Measurements from ENCODE around the gene ROS1.

ROS1 gene

DNA sequence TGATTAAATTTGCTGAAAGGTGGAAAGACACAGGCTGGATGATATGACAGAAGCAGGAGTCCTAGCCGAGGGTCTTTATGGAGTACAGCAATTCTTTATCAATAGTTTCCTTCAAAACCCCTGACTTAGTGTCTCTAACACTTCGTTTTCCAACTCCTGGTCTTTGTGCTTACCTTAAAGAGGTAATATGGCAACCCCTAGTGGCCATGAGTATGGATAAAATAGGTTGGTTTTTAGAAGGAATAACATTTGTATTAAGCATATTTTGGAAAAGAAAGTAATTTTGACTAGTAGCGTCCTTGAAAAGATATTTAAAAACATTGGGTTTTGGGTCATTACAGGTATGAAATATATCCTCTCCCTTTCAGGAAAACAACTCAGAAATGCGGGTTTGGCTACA lies 108.5 kb downstream of the ROS1 start:
- no peak for TF ChIP-seq TAF1 (IDR thresholded peaks at IDR 0.05; ENCODE audit: borderline replicate concordance, insufficient read depth, low read length)
- TF ChIP-seq FOXP2 (optimal IDR thresholded peaks at IDR 0.05; ENCODE audit: borderline replicate concordance, extremely low read depth, extremely low read length, insufficient read depth) = no peak

DNA sequence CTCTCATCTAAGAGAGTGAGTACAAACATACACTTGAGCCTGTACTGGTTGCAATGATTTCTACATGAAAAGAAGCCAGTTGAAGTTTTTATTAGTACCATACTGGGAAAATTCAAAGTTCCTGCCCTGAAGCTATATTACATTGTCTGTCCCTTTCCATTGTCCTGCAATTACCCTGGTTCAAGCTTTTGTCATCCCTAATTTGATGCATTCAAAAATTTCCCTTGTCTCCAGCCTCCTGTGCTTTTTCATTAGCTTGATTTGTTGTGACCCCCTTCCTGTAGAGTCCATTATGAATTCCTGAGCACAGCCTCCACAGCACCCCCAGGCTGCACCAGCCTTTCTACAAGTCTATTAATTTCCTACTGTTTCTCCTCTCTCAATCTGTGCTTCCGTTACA lies 114.0 kb downstream of the ROS1 start:
- TF ChIP-seq, protein P1, sequence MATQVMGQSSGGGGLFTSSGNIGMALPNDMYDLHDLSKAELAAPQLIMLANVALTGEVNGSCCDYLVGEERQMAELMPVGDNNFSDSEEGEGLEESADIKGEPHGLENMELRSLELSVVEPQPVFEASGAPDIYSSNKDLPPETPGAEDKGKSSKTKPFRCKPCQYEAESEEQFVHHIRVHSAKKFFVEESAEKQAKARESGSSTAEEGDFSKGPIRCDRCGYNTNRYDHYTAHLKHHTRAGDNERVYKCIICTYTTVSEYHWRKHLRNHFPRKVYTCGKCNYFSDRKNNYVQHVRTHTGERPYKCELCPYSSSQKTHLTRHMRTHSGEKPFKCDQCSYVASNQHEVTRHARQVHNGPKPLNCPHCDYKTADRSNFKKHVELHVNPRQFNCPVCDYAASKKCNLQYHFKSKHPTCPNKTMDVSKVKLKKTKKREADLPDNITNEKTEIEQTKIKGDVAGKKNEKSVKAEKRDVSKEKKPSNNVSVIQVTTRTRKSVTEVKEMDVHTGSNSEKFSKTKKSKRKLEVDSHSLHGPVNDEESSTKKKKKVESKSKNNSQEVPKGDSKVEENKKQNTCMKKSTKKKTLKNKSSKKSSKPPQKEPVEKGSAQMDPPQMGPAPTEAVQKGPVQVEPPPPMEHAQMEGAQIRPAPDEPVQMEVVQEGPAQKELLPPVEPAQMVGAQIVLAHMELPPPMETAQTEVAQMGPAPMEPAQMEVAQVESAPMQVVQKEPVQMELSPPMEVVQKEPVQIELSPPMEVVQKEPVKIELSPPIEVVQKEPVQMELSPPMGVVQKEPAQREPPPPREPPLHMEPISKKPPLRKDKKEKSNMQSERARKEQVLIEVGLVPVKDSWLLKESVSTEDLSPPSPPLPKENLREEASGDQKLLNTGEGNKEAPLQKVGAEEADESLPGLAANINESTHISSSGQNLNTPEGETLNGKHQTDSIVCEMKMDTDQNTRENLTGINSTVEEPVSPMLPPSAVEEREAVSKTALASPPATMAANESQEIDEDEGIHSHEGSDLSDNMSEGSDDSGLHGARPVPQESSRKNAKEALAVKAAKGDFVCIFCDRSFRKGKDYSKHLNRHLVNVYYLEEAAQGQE (IDR thresholded peaks at IDR 0.05; ENCODE audit: insufficient read depth in 1 of 2, low read depth in 2 of 2, low read length in 2 of 2) = no peak
- TF ChIP-seq POLR2AphosphoS5 (IDR thresholded peaks at IDR 0.05; ENCODE audit: low read depth, low read length) = no peak
- TF ChIP-seq FOXP2 (optimal IDR thresholded peaks at IDR 0.05; ENCODE audit: borderline replicate concordance, extremely low read depth, extremely low read length, insufficient read depth) = no peak
- TF ChIP-seq TAF1 (IDR thresholded peaks at IDR 0.05; ENCODE audit: borderline replicate concordance, insufficient read depth, low read length) = no peak
- no peak for TF ChIP-seq SIN3A (IDR thresholded peaks at IDR 0.05; ENCODE audit: borderline replicate concordance, insufficient read depth, low read length)

DNA sequence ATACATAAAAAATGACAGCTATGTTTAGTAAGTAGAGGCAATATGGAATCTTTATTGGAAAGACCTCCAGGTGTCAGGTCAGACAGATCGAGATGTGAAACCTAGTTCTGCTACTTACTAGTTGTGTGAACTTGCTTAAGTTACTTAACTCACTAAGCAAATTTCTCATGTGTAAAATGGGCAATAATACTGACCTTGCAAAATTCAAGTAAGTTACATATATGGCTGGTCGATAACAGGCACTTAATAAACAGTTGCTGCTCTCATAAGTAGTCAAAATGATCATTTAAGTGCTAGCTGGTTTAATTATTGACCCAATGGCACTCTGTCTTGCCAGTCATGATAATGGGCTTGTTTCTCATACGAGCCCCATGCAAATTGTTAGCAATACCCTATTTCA lies 114.4 kb downstream of the ROS1 start:
- TF ChIP-seq SIN3A (IDR thresholded peaks at IDR 0.05; ENCODE audit: borderline replicate concordance, insufficient read depth, low read length) (no peak), POLR2AphosphoS5 (IDR thresholded peaks at IDR 0.05; ENCODE audit: low read depth, low read length) (no peak), FOXP2 (optimal IDR thresholded peaks at IDR 0.05; ENCODE audit: borderline replicate concordance, extremely low read depth, extremely low read length, insufficient read depth) (no peak), TAF1 (IDR thresholded peaks at IDR 0.05; ENCODE audit: borderline replicate concordance, insufficient read depth, low read length) (no peak)
- TF ChIP-seq, protein P1 (IDR thresholded peaks at IDR 0.05; ENCODE audit: insufficient read depth in 1 of 2, low read depth in 2 of 2, low read length in 2 of 2) = no peak

DNA sequence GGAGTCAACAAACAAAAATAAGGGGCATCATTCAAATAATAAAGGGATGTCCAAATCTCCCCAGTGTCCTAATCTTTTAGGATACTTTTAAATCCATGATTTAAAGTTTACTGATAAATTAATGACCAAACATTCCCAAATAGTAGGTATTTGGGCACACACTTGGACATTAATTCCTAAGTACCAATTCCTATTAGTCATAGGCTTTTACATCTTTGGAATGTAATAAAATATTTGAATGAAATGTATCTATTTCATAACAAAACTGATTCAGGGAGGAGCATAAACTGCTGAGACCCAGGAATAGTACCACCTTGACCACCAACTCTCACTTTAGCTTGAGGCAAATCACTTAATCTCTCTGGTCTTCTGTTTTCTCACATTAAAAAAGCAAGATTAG lies 116.1 kb downstream of the ROS1 start:
- TF ChIP-seq SIN3A (IDR thresholded peaks at IDR 0.05; ENCODE audit: borderline replicate concordance, insufficient read depth, low read length) = no peak
- TF ChIP-seq TAF1 (IDR thresholded peaks at IDR 0.05; ENCODE audit: borderline replicate concordance, insufficient read depth, low read length) = no peak
- no peak for TF ChIP-seq POLR2AphosphoS5 (IDR thresholded peaks at IDR 0.05; ENCODE audit: low read depth, low read length)

DNA sequence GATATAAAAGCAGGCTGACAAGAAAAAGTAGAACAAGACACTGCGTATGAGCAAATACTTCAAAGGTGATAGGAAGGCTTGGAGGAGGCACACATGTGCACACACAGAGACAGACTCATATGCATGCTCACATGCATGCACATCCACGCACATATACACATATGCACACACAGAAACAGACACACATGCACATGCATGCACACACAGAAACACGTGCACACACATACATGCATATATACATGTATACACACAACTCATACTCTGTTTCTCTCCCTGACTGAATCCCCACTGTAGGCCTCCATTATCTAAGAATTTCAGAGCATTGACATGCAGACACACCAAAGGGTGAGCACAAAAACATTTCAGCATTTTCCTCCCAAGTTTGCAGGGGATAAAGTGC lies 116.7 kb downstream of the ROS1 start:
- TF ChIP-seq SIN3A (IDR thresholded peaks at IDR 0.05; ENCODE audit: borderline replicate concordance, insufficient read depth, low read length) = no peak
- no peak for TF ChIP-seq FOXP2 (optimal IDR thresholded peaks at IDR 0.05; ENCODE audit: borderline replicate concordance, extremely low read depth, extremely low read length, insufficient read depth)
- TF ChIP-seq POLR2AphosphoS5 (IDR thresholded peaks at IDR 0.05; ENCODE audit: low read depth, low read length) = no peak
- TF ChIP-seq TAF1 (IDR thresholded peaks at IDR 0.05; ENCODE audit: borderline replicate concordance, insufficient read depth, low read length) = no peak
- TF ChIP-seq, protein P1 (IDR thresholded peaks at IDR 0.05; ENCODE audit: insufficient read depth in 1 of 2, low read depth in 2 of 2, low read length in 2 of 2) = no peak

DNA sequence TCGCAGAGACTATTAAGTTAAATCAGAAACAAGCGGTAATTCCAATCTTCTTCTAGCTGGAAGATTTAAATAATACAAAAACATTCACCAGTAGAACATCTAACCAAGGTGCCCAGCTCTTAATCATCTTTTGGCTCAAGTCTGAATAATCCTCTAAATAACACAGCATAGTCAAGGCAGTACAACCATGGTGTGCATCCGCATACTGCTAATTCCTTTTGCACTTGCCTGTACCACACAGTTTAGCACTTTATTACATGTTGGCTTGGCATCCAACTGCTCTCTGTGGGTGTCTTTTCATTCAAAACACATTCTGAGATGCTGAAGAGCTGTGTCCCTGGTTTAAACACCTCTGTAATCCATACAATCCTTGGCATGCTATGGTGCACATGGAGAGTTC lies 118.1 kb downstream of the ROS1 start:
- TF ChIP-seq TAF1 (IDR thresholded peaks at IDR 0.05; ENCODE audit: borderline replicate concordance, insufficient read depth, low read length) = no peak
- TF ChIP-seq POLR2AphosphoS5 (IDR thresholded peaks at IDR 0.05; ENCODE audit: low read depth, low read length) = no peak
- TF ChIP-seq, protein P1 (IDR thresholded peaks at IDR 0.05; ENCODE audit: insufficient read depth in 1 of 2, low read depth in 2 of 2, low read length in 2 of 2) = no peak
- TF ChIP-seq SIN3A (IDR thresholded peaks at IDR 0.05; ENCODE audit: borderline replicate concordance, insufficient read depth, low read length) = no peak

Data from PFSK-1 (cell line).